ENCODE results near the gene HSD17B4. TPM values are rescaled to one million over a fixed set of nuclear protein-coding genes. Genes with fewer than 3 reads are reported as not detected.
"Not testable (repeated sequence)": the region's sequence is repeated elsewhere in the genome, so short reads cannot be mapped to it uniquely, and the experiment has no call there.

Gene HSD17B4
- 148 and 206 TPM in 2 replicates for total RNA-seq

GRCh38 chr5:119452373-119453039 lies at the start of gene HSD17B4:
HSD17B4 (plus strand) TSS chr5:119452497; CDS start chr5:119452576, 79 bp downstream.
- peak; percentile 89 for DNase-seq

- no peak for DNase-seq
These were observed 49.7 kb upstream of the HSD17B4 start for GRCh38 chr5:119402555-119402954.

- no peak for DNase-seq
These were observed 48.3 kb upstream of the HSD17B4 start for GRCh38 chr5:119404033-119404432.

- no peak for DNase-seq
These were observed 46.9 kb upstream of the HSD17B4 start for GRCh38 chr5:119405419-119405818.

- no peak for DNase-seq
These were observed 45.7 kb upstream of the HSD17B4 start for GRCh38 chr5:119406551-119407110.

- DNase-seq, result peak; percentile 9
These were observed 43.0 kb upstream of the HSD17B4 start for GRCh38 chr5:119409235-119409815.

- DNase-seq, result no peak
These were observed 41.7 kb upstream of the HSD17B4 start for GRCh38 chr5:119410448-119411159.

GRCh38 chr5:119411361-119412278 lies 40.7 kb upstream of the HSD17B4 start:
- DNase-seq, result peak; percentile 89

- no peak for DNase-seq
These were observed 39.7 kb upstream of the HSD17B4 start for GRCh38 chr5:119412279-119413227.

- not testable (repeated sequence) for DNase-seq
These were observed 38.1 kb upstream of the HSD17B4 start for GRCh38 chr5:119414124-119414734.

GRCh38 chr5:119417891-119418605 lies 34.2 kb upstream of the HSD17B4 start:
- no peak for DNase-seq

GRCh38 chr5:119418606-119419100 lies 33.6 kb upstream of the HSD17B4 start:
- DNase-seq, result no peak

GRCh38 chr5:119420169-119420568 lies 32.1 kb upstream of the HSD17B4 start:
- DNase-seq, result no peak

GRCh38 chr5:119426057-119426456 lies 26.2 kb upstream of the HSD17B4 start:
- DNase-seq, result no peak

GRCh38 chr5:119427060-119427459 lies 25.2 kb upstream of the HSD17B4 start:
- DNase-seq, result no peak

- not testable (repeated sequence) for DNase-seq
These were observed 24.7 kb upstream of the HSD17B4 start for GRCh38 chr5:119427596-119427995.

- not testable (repeated sequence) for DNase-seq
These were observed 24.1 kb upstream of the HSD17B4 start for GRCh38 chr5:119428166-119428565.

- not testable (repeated sequence) for DNase-seq
These were observed 23.7 kb upstream of the HSD17B4 start for GRCh38 chr5:119428574-119428973.

- DNase-seq, result not testable (repeated sequence)
These were observed 19.5 kb upstream of the HSD17B4 start for GRCh38 chr5:119432674-119433237.
